SK-N-SH (cell line): ENCODE measurements around the gene CTSA. TPM values are rescaled to one million over a fixed set of nuclear protein-coding genes. Genes with fewer than 3 reads are reported as not detected.

Experiments
- CTCF ChIA-PET: fragments of 300-600, 350-600 bp; formaldehyde crosslinking; extraction: SDS; loops from one replicate; lab custom pipeline; 2021; lab: Yijun Ruan, JAX
- POLR2A ChIA-PET: fragments of 350-600 bp; sonication (Branson Sonifier 250); formaldehyde crosslinking; extraction: SDS; loops from one replicate; lab custom pipeline; 2020; ENCODE audit warnings: antibody characterized with exemption, inconsistent platforms; lab: Yijun Ruan, JAX
- DNase-seq: peaks from one replicate; pipeline ENCODE4 v3.0.0; 2012
- H2AFZ ChIP-seq: fragments of 200-600 bp; sonication (generic); 2 replicates; pipeline ENCODE4 v1.8.1; 2016; ENCODE audit warnings: antibody characterized with exemption, mild to moderate bottlenecking, low read depth
- H3F3A ChIP-seq: fragments of 200-600 bp; sonication (generic); replicated peaks from 2 replicates; pipeline ENCODE3; 2016; ENCODE audit warnings: antibody characterized with exemption, mild to moderate bottlenecking; ENCODE audit not compliant: insufficient read depth
- H3K27ac ChIP-seq, 2 experiments: fragments of 200-500 bp in 1 of 2; fragments of 200-600 bp in 1 of 2; sonication (Bioruptor generic) in 1 of 2; sonication (generic), shearing (Covaris generic) in 1 of 2; 2 replicates each; pipeline versions ENCODE4 v1.5.1 to v1.6.1; 2014 to 2016; ENCODE audit warnings: low read depth in 2 of 2, inconsistent platforms in 1 of 2, low read length in 1 of 2, mild to moderate bottlenecking in 1 of 2, mixed read lengths in 1 of 2
- H3K27me3 ChIP-seq: fragments of 200-600 bp; sonication (generic), shearing (Covaris generic); 2 replicates; pipeline ENCODE4 v1.6.1; 2016; ENCODE audit warnings: mixed run types; ENCODE audit not compliant: insufficient read depth
- H3K36me3 ChIP-seq, 2 experiments: fragments of 200-500 bp in 1 of 2; fragments of 200-600 bp in 1 of 2; sonication (Bioruptor generic) in 1 of 2; sonication (generic) in 1 of 2; replicated peaks in 1 of 2; 2 replicates each; pipeline versions ENCODE3 to v1.5.1; 2014 to 2016; ENCODE audit warnings: low read length in 1 of 2, mild to moderate bottlenecking in 1 of 2; ENCODE audit not compliant: insufficient read depth in 2 of 2, control insufficient read depth in 1 of 2
- H3K4me1 ChIP-seq, 2 experiments: fragments of 200-500 bp in 1 of 2; fragments of 200-600 bp in 1 of 2; sonication (Bioruptor generic) in 1 of 2; sonication (generic), shearing (Covaris generic) in 1 of 2; 2 replicates each; pipeline versions ENCODE4 v1.5.1 to v1.6.1; 2014 to 2016; ENCODE audit warnings: low read depth in 1 of 2, low read length in 1 of 2, mixed run types in 1 of 2; ENCODE audit not compliant: insufficient read depth in 2 of 2, control insufficient read depth in 1 of 2
- H3K4me2 ChIP-seq: fragments of 200-600 bp; sonication (generic), shearing (Covaris generic); 2 replicates; pipeline ENCODE4 v1.6.1; 2017; ENCODE audit warnings: mixed run types
- H3K4me3 ChIP-seq, 2 experiments: fragments of 200-500 bp in 1 of 2; fragments of 200-600 bp in 1 of 2; sonication (Bioruptor generic) in 1 of 2; sonication (generic), shearing (Covaris generic) in 1 of 2; 2 replicates each; pipeline versions ENCODE4 v1.5.1 to v1.8.1; 2014 to 2016; ENCODE audit warnings: low read depth in 2 of 2, inconsistent platforms in 1 of 2, low read length in 1 of 2, mild to moderate bottlenecking in 1 of 2, mixed read lengths in 1 of 2, moderate library complexity in 1 of 2
- H3K79me2 ChIP-seq: fragments of 200-600 bp; sonication (generic); 2 replicates; pipeline ENCODE4 v1.8.1; 2017; ENCODE audit warnings: mild to moderate bottlenecking; ENCODE audit not compliant: insufficient read depth
- H3K9ac ChIP-seq: fragments of 200-600 bp; sonication (generic); 2 replicates; pipeline ENCODE4 v1.6.1; 2017; ENCODE audit warnings: mixed run types
- H3K9me2 ChIP-seq: fragments of 200-600 bp; sonication (generic); 2 replicates; pipeline ENCODE4 v1.6.1; 2017; ENCODE audit warnings: mixed run types
- H3K9me3 ChIP-seq: fragments of 200-600 bp; sonication (generic); 2 replicates; pipeline ENCODE4 v1.6.1; 2017; ENCODE audit warnings: mixed run types, mild to moderate bottlenecking, moderate library complexity
- H4K20me1 ChIP-seq: fragments of 200-600 bp; sonication (generic); 2 replicates; pipeline ENCODE4 v1.6.1; 2017; ENCODE audit warnings: mild to moderate bottlenecking, mixed run types; ENCODE audit not compliant: insufficient read depth
- ELF1 ChIP-seq: IDR thresholded peaks from 2 replicates; pipeline ENCODE4 v1.4.0; 2012
- FOXM1 ChIP-seq: IDR thresholded peaks from 2 replicates; pipeline ENCODE4 v1.4.0; 2012; ENCODE audit warnings: low read depth, mild to moderate bottlenecking
- GABPA ChIP-seq: IDR thresholded peaks from 2 replicates; pipeline ENCODE4 v1.4.0; 2012; ENCODE audit warnings: low read depth, mild to moderate bottlenecking
- MXI1 ChIP-seq: IDR thresholded peaks from 2 replicates; pipeline ENCODE4 v1.6.1; 2012; ENCODE audit warnings: mild to moderate bottlenecking, low read depth, low read length, improper control_type of control experiment
- NFIC ChIP-seq: IDR thresholded peaks from 2 replicates; pipeline ENCODE4 v1.4.0; 2012; ENCODE audit warnings: borderline replicate concordance
- PBX3 ChIP-seq: IDR thresholded peaks from 2 replicates; pipeline ENCODE4; 2012
- RAD21 ChIP-seq: IDR thresholded peaks from 2 replicates; pipeline ENCODE4 v1.6.1; 2012; ENCODE audit warnings: mild to moderate bottlenecking, low read length
- REST ChIP-seq: IDR thresholded peaks from 2 replicates; pipeline ENCODE4 v1.6.1; 2012; ENCODE audit warnings: mild to moderate bottlenecking, low read depth, low read length, moderate library complexity
- SIN3A ChIP-seq: IDR thresholded peaks from 2 replicates; pipeline ENCODE4 v1.6.1; 2012; ENCODE audit warnings: low read depth, mild to moderate bottlenecking, low read length, moderate library complexity, borderline replicate concordance
- TAF1 ChIP-seq: IDR thresholded peaks from 2 replicates; pipeline ENCODE4 v1.6.1; 2012; ENCODE audit warnings: low read depth, mild to moderate bottlenecking, low read length, moderate library complexity, borderline replicate concordance
- TEAD4 ChIP-seq: IDR thresholded peaks from 2 replicates; pipeline ENCODE4 v1.4.0; 2012; ENCODE audit warnings: mild to moderate bottlenecking, borderline replicate concordance; ENCODE audit not compliant: insufficient read depth
- USF1 ChIP-seq: IDR thresholded peaks from 2 replicates; pipeline ENCODE4 v1.4.0; 2012; ENCODE audit warnings: low read depth, borderline replicate concordance
- WGBS: methylation state at CpG from one replicate; pipeline ENCODE4 v1.1.6; 2017; ENCODE audit warnings: low lambda C conversion rate; 5-methylcytosine and 5-hydroxymethylcytosine counted together
- polyA plus RNA-seq, 3 experiments: library from polyadenylated mRNA; depleted of rRNA; stranded (reverse); fragments of >200 nt; gene quantifications; 2 replicates each; pipeline ENCODE4 v1.2.3, GENCODE V29; 2012
- TF ChIP-seq, protein P1 (sequence below): IDR thresholded peaks from 2 replicates; pipeline ENCODE4 v1.4.0; 2012; ENCODE audit warnings: low read depth, borderline replicate concordance
- TF ChIP-seq, protein P2 (sequence below): fragments of 200-600 bp; sonication (generic); IDR thresholded peaks from 2 replicates; pipeline ENCODE4 v1.6.1; 2017; ENCODE audit warnings: antibody characterized with exemption, mild to moderate bottlenecking, moderate library complexity
- TF ChIP-seq, protein P3 (sequence below): fragments of 150-350 bp; IDR thresholded peaks from 2 replicates; pipeline ENCODE4 v1.6.1; 2017; ENCODE audit warnings: antibody characterized with exemption, low read length, low read depth, borderline replicate concordance

CTSA gene
- polyA plus RNA-seq, 1 of the 3 experiments (the other 2 are of a cell fraction), result 338 TPM

GRCh38 chr20:45918182-45918737 lies 27.1 kb downstream of the CTSA start:
- CTCF ChIA-PET, result interaction anchor here (0.8 to 2.6 kb wide), 3 partner anchors 15 to 51 kb away, joined by 3 to 8 read pairs (median 7); no protein-coding TSS in a partner anchor
- H3K4me2 ChIP-seq, result no peak overlapping the region
- no peaks in the 10 kb centered on the region for H3K9me2 ChIP-seq
- H3K9me3 ChIP-seq, result no peaks in the 10 kb centered on the region
- 92% methylated on average over 5 of the region's 5 CpGs for WGBS
- H3K9ac ChIP-seq, result no peak overlapping the region
- H4K20me1 ChIP-seq, result no peaks in the 10 kb centered on the region
- H3K27me3 ChIP-seq, result no peaks in the 10 kb centered on the region
- H3K36me3 ChIP-seq, result no peaks in the 10 kb centered on the region
- peaks cover 0 to 12% of the 10 kb centered on the region in 2 experiments; a peak in 1 of 4 replicates for H3K4me1 ChIP-seq
- H3K27ac ChIP-seq, result no peak overlapping the region
- H3F3A ChIP-seq, result peaks cover 5% of the 10 kb centered on the region
- TF ChIP-seq ELF1 (no peak), TEAD4 (no peak), FOXM1 (no peak), MXI1 (no peak), GABPA (no peak), SIN3A (no peak), REST (no peak), PBX3 (no peak), RAD21 (no peak), USF1 (no peak), TAF1 (no peak), NFIC (no peak)
- TF ChIP-seq, protein P1, sequence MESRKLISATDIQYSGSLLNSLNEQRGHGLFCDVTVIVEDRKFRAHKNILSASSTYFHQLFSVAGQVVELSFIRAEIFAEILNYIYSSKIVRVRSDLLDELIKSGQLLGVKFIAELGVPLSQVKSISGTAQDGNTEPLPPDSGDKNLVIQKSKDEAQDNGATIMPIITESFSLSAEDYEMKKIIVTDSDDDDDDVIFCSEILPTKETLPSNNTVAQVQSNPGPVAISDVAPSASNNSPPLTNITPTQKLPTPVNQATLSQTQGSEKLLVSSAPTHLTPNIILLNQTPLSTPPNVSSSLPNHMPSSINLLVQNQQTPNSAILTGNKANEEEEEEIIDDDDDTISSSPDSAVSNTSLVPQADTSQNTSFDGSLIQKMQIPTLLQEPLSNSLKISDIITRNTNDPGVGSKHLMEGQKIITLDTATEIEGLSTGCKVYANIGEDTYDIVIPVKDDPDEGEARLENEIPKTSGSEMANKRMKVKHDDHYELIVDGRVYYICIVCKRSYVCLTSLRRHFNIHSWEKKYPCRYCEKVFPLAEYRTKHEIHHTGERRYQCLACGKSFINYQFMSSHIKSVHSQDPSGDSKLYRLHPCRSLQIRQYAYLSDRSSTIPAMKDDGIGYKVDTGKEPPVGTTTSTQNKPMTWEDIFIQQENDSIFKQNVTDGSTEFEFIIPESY, result no peak
- TF ChIP-seq, protein P2, sequence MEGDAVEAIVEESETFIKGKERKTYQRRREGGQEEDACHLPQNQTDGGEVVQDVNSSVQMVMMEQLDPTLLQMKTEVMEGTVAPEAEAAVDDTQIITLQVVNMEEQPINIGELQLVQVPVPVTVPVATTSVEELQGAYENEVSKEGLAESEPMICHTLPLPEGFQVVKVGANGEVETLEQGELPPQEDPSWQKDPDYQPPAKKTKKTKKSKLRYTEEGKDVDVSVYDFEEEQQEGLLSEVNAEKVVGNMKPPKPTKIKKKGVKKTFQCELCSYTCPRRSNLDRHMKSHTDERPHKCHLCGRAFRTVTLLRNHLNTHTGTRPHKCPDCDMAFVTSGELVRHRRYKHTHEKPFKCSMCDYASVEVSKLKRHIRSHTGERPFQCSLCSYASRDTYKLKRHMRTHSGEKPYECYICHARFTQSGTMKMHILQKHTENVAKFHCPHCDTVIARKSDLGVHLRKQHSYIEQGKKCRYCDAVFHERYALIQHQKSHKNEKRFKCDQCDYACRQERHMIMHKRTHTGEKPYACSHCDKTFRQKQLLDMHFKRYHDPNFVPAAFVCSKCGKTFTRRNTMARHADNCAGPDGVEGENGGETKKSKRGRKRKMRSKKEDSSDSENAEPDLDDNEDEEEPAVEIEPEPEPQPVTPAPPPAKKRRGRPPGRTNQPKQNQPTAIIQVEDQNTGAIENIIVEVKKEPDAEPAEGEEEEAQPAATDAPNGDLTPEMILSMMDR, result no peak
- TF ChIP-seq, protein P3, sequence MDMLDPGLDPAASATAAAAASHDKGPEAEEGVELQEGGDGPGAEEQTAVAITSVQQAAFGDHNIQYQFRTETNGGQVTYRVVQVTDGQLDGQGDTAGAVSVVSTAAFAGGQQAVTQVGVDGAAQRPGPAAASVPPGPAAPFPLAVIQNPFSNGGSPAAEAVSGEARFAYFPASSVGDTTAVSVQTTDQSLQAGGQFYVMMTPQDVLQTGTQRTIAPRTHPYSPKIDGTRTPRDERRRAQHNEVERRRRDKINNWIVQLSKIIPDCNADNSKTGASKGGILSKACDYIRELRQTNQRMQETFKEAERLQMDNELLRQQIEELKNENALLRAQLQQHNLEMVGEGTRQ, result no peak
- TF ChIP-seq, all 33 proteins: peak for 0
- H3K4me3 ChIP-seq, result no peak overlapping the region
- no peak for DNase-seq
- H2AFZ ChIP-seq, result peak overlapping the region; percentile 56; the same call in 1 of the 2 replicates
- H3K79me2 ChIP-seq, result no peaks in the 10 kb centered on the region
- POLR2A ChIA-PET, result interaction anchor here (3.3 kb wide), 2 partner anchors 12 to 16 kb away, joined by 19 to 34 read pairs; partner anchors contain the start of gene PCIF1
